Measurements from ENCODE around the gene TM2D1.

TM2D1 gene

DNA sequence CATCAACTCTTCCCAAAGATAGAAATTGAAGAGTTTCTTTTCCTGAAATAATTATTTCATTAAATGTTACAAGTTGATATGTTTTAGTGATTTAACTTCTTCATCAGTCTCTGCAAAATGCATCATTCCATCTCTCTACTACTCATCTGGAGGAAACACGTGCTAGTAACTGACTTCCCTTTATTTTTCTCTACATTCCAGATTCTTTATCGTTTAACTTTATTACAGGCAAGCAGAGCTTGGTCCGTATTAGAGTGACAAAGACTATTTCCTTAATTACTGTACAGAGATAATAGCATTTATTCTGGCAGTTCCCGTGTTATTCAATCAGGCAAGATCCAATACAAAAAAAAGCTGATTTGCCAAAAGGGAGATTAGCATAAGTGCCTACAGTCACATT lies 88.6 kb downstream of the TM2D1 start:
- TF ChIP-seq, protein P1, sequence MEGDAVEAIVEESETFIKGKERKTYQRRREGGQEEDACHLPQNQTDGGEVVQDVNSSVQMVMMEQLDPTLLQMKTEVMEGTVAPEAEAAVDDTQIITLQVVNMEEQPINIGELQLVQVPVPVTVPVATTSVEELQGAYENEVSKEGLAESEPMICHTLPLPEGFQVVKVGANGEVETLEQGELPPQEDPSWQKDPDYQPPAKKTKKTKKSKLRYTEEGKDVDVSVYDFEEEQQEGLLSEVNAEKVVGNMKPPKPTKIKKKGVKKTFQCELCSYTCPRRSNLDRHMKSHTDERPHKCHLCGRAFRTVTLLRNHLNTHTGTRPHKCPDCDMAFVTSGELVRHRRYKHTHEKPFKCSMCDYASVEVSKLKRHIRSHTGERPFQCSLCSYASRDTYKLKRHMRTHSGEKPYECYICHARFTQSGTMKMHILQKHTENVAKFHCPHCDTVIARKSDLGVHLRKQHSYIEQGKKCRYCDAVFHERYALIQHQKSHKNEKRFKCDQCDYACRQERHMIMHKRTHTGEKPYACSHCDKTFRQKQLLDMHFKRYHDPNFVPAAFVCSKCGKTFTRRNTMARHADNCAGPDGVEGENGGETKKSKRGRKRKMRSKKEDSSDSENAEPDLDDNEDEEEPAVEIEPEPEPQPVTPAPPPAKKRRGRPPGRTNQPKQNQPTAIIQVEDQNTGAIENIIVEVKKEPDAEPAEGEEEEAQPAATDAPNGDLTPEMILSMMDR (conservative IDR thresholded peaks at IDR 0.05), result no peak
- no peak for TF ChIP-seq ZFX (IDR thresholded peaks at IDR 0.05)
- H3K27ac ChIP-seq, result no peak overlapping the region

DNA sequence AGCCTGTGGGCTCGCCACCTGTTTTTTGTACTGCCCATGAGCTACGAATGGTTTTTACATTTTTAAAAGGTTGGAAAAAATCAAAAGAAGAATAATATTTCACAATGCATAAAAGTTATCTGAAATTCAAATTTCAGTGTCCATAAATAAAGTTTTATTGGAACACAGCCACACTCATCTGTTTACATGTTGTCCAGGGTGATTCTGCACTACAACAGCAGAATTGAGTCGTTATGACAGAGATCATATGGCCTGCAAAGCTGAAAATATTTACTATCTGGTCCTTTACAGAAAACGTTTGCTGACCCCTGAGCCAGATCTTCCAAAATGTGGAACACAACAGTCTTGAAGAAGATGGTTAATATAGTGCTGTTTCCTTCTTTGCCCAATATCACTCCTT lies 89.4 kb downstream of the TM2D1 start:
- TF ChIP-seq ZFX (IDR thresholded peaks at IDR 0.05), result no peak
- TF ChIP-seq, protein P1 (conservative IDR thresholded peaks at IDR 0.05), result no peak
- no peak overlapping the region for H3K27ac ChIP-seq

DNA sequence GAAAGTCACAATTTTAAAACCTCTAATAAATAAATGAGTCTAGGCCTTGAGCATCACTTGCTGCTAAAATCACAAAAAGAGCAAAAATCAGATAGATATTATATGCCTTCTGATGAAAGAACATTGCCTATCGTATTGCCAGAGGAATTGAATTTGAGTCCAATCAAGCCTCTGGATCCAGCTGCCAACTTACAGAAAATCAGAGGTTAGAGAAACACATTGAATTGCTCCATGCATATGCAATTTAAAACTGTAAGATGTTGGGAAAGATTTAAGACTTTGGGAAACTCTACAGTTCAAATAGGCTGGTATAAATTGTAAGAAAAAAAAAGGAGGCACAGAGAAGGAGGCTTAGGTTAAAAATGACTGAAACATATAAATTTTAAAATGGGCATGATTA lies 93.5 kb downstream of the TM2D1 start:
- H3K27ac ChIP-seq, result no peak overlapping the region
- TF ChIP-seq ZFX (IDR thresholded peaks at IDR 0.05), result no peak
- TF ChIP-seq, protein P1 (conservative IDR thresholded peaks at IDR 0.05), result no peak
